MM.1S (cell line): Measurements from ENCODE around the gene FRMD4B.

Source experiments
- EZH2 ChIP-seq: fragments of 300-600 bp; sonication (generic); optimal IDR thresholded peaks from 2 replicates; pipeline ENCODE3; 2017; ENCODE audit warnings: low read depth, mild to moderate bottlenecking, antibody characterized with exemption, low read length, mixed read lengths
- EZH2phosphoT487 ChIP-seq: fragments of 300-600 bp; sonication (generic); IDR thresholded peaks from 2 replicates; pipeline ENCODE4 v1.6.1; 2018; ENCODE audit warnings: antibody characterized with exemption, low read length

GRCh38 chr3:69318410-69318809 lies 67.5 kb downstream of the FRMD4B start:
- no peak for TF ChIP-seq EZH2phosphoT487
- no peak for TF ChIP-seq EZH2
